HEK293 (cell line): ENCODE data around the gene CHD2.

Experiments
- CTCF ChIA-PET: fragments of 350-600 bp; formaldehyde crosslinking; extraction: SDS; loops from one replicate; lab custom pipeline; 2021; ENCODE audit warnings: antibody characterized with exemption; lab: Yijun Ruan, JAX
- POLR2A ChIA-PET: fragments of 300-600 bp; formaldehyde crosslinking; extraction: SDS; loops from one replicate; lab custom pipeline; 2020; ENCODE audit warnings: antibody characterized with exemption, inconsistent platforms; lab: Yijun Ruan, JAX
- H3K27ac ChIP-seq: fragments of 200-500 bp; sonication (Bioruptor generic); 2 replicates; pipeline ENCODE4 v1.5.1; 2014; ENCODE audit warnings: low read depth, low read length, control low read depth, inconsistent platforms; ENCODE audit errors: extremely low read depth
- H3K36me3 ChIP-seq, 2 experiments: fragments of 200-500 bp in 1 of 2; sonication (Bioruptor generic) in 1 of 2; 1 replicate in 1 of 2; 2 replicates in 1 of 2; pipeline ENCODE4 v1.5.1; 2014 to 2017; ENCODE audit warnings: inconsistent platforms in 2 of 2, low read length in 2 of 2; ENCODE audit not compliant: control insufficient read depth in 2 of 2, insufficient read depth in 1 of 2
- H3K4me1 ChIP-seq: fragments of 200-500 bp; sonication (Bioruptor generic); 2 replicates; pipeline ENCODE4 v1.5.1; 2014; ENCODE audit warnings: mild to moderate bottlenecking, low read length, inconsistent platforms; ENCODE audit not compliant: control insufficient read depth, insufficient read depth
- H3K4me3 ChIP-seq: 2 replicates; pipeline ENCODE4 v1.5.1; 2011; ENCODE audit warnings: low read depth, mild to moderate bottlenecking, control low read depth, low read length, moderate library complexity
- H3K9me3 ChIP-seq: fragments of 200-500 bp; sonication (Bioruptor generic); 2 replicates; pipeline ENCODE4 v1.5.1; 2014; ENCODE audit warnings: low read depth, low read length, inconsistent platforms; ENCODE audit not compliant: control insufficient read depth, insufficient read depth
- BCL11B ChIP-seq: fragments of 450-650 bp; formaldehyde crosslinking; IDR thresholded peaks from 2 replicates; pipeline ENCODE4 v1.5.1; 2016; ENCODE audit warnings: low read depth, missing biosample characterization, missing genetic modification characterization
- FEZF1 ChIP-seq: fragments of 450-650 bp; formaldehyde crosslinking; IDR thresholded peaks from 2 replicates; pipeline ENCODE4 v1.5.1; 2016; ENCODE audit warnings: missing biosample characterization, missing genetic modification characterization
- IKZF3 ChIP-seq: fragments of 450-650 bp; IDR thresholded peaks from 2 replicates; pipeline ENCODE4 v1.5.0; 2018; ENCODE audit warnings: missing biosample characterization, mild to moderate bottlenecking, missing genetic modification characterization, moderate library complexity
- KLF1 ChIP-seq: fragments of 450-650 bp; formaldehyde crosslinking; IDR thresholded peaks from 2 replicates; pipeline ENCODE4 v1.5.1; 2016; ENCODE audit warnings: missing biosample characterization, missing genetic modification characterization
- KLF17 ChIP-seq: fragments of 450-650 bp; formaldehyde crosslinking; IDR thresholded peaks from 2 replicates; pipeline ENCODE4 v1.5.1; 2016; ENCODE audit warnings: missing biosample characterization, missing genetic modification characterization
- OSR2 ChIP-seq: fragments of 450-650 bp; formaldehyde crosslinking; IDR thresholded peaks from 2 replicates; pipeline ENCODE4 v1.5.1; 2016; ENCODE audit warnings: missing biosample characterization, missing genetic modification characterization
- REPIN1 ChIP-seq: fragments of 450-650 bp; formaldehyde crosslinking; IDR thresholded peaks from 2 replicates; pipeline ENCODE4 v1.5.1; 2017; ENCODE audit warnings: missing biosample characterization, missing genetic modification characterization, low read depth
- ZNF132 ChIP-seq: fragments of 450-650 bp; formaldehyde crosslinking; IDR thresholded peaks from 2 replicates; pipeline ENCODE4 v1.5.1; 2017; ENCODE audit warnings: missing biosample characterization, missing genetic modification characterization, borderline replicate concordance
- ZNF239 ChIP-seq: fragments of 450-650 bp; formaldehyde crosslinking; IDR thresholded peaks from 2 replicates; pipeline ENCODE4 v1.5.1; 2016; ENCODE audit warnings: missing biosample characterization, missing genetic modification characterization
- ZNF391 ChIP-seq: fragments of 450-650 bp; formaldehyde crosslinking; IDR thresholded peaks from 2 replicates; pipeline ENCODE4 v1.5.1; 2016; ENCODE audit warnings: low read depth, missing biosample characterization, missing genetic modification characterization, borderline replicate concordance
- ZNF701 ChIP-seq: fragments of 450-650 bp; formaldehyde crosslinking; IDR thresholded peaks from 2 replicates; pipeline ENCODE4 v1.5.1; 2016; ENCODE audit warnings: missing biosample characterization, missing genetic modification characterization
- ZNF830 ChIP-seq: fragments of 450-650 bp; IDR thresholded peaks from 2 replicates; pipeline ENCODE4 v1.5.0; 2018; ENCODE audit warnings: missing biosample characterization, missing genetic modification characterization, low read depth, mild to moderate bottlenecking, moderate library complexity
- TF ChIP-seq, protein P1 (sequence below): fragments of 450-650 bp; formaldehyde crosslinking; IDR thresholded peaks from 2 replicates; pipeline ENCODE4 v1.5.1; 2016; ENCODE audit warnings: missing biosample characterization, missing genetic modification characterization, low read depth
- TF ChIP-seq, protein P2 (sequence below): fragments of 450-650 bp; formaldehyde crosslinking; IDR thresholded peaks from 2 replicates; pipeline ENCODE4 v1.5.1; 2016; ENCODE audit warnings: missing biosample characterization, missing genetic modification characterization
- TF ChIP-seq, protein P3 (sequence below): fragments of 450-650 bp; formaldehyde crosslinking; IDR thresholded peaks from 2 replicates; pipeline ENCODE4 v1.5.1; 2016; ENCODE audit warnings: missing biosample characterization, missing genetic modification characterization

CHD2 gene

GRCh38 chr15:92936138-92936537 lies 36.0 kb downstream of the CHD2 start:
- Histone ChIP-seq H3K36me3 (peaks cover 76 to 78% of the 10 kb centered on the region in 2 experiments), H3K4me1 (peaks cover 19% of the 10 kb centered on the region), H3K4me3 (no peak overlapping the region), H3K9me3 (no peaks in the 10 kb centered on the region)
- ChIA-PET CTCF (interaction anchor here (1.6 to 1.7 kb wide), 2 partner anchors 18 to 139 kb away, joined by 3 to 5 read pairs; no protein-coding TSS in a partner anchor), POLR2A (no interaction called here)
- TF ChIP-seq, protein P1, sequence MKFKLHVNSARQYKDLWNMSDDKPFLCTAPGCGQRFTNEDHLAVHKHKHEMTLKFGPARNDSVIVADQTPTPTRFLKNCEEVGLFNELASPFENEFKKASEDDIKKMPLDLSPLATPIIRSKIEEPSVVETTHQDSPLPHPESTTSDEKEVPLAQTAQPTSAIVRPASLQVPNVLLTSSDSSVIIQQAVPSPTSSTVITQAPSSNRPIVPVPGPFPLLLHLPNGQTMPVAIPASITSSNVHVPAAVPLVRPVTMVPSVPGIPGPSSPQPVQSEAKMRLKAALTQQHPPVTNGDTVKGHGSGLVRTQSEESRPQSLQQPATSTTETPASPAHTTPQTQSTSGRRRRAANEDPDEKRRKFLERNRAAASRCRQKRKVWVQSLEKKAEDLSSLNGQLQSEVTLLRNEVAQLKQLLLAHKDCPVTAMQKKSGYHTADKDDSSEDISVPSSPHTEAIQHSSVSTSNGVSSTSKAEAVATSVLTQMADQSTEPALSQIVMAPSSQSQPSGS (tag by site-specific recombination): peak; percentile 59
- no peak for TF ChIP-seq BCL11B (tag by site-specific recombination)
- TF ChIP-seq, all 188 proteins: peak for 1
- no peak overlapping the region for H3K27ac ChIP-seq

DNA sequence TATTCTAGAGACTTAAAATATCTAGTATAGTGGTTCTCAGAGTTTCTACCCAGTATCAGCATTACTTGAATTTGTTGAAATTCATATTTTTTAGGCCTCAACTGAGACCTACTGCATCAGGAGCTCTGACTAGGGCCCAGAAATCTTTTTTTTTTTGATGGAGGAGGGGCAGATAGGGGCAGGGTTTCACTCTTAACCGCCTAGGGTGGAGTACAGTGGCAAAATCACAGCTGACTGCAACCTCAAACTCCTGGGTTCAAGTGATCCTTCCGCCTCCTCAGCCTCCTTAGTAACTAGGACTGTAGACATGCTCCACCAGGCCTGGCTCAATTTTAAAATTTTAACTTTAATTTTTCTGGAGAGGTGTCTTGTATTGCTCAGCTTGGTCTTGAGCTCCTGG lies 36.6 kb downstream of the CHD2 start:
- CTCF ChIA-PET: interaction anchor here (0.5 to 1.7 kb wide), 3 partner anchors 18 to 1016 kb away, joined by 3 to 5 read pairs (median 4); no protein-coding TSS in a partner anchor
- TF ChIP-seq ZNF830 (tag by site-specific recombination) (no peak), FEZF1 (tag by site-specific recombination) (no peak), ZNF391 (tag by site-specific recombination) (no peak), OSR2 (no peak), ZNF701 (tag by site-specific recombination) (no peak), KLF17 (no peak), IKZF3 (no peak), REPIN1 (tag by site-specific recombination) (no peak), ZNF132 (tag by site-specific recombination) (no peak), KLF1 (tag by site-specific recombination) (no peak), ZNF239 (tag by site-specific recombination) (no peak)
- TF ChIP-seq, protein P2, sequence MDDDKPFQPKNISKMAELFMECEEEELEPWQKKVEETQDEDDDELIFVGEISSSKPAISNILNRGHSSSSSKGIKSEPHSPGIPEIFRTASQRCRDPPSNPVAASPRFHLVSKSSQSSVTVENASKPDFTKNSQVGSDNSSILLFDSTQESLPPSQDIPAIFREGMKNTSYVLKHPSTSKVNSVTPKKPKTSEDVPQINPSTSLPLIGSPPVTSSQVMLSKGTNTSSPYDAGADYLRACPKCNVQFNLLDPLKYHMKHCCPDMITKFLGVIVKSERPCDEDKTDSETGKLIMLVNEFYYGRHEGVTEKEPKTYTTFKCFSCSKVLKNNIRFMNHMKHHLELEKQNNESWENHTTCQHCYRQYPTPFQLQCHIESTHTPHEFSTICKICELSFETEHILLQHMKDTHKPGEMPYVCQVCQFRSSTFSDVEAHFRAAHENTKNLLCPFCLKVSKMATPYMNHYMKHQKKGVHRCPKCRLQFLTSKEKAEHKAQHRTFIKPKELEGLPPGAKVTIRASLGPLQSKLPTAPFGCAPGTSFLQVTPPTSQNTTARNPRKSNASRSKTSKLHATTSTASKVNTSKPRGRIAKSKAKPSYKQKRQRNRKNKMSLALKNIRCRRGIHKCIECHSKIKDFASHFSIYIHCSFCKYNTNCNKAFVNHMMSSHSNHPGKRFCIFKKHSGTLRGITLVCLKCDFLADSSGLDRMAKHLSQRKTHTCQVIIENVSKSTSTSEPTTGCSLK (tag by site-specific recombination): no peak
- TF ChIP-seq, protein P3, sequence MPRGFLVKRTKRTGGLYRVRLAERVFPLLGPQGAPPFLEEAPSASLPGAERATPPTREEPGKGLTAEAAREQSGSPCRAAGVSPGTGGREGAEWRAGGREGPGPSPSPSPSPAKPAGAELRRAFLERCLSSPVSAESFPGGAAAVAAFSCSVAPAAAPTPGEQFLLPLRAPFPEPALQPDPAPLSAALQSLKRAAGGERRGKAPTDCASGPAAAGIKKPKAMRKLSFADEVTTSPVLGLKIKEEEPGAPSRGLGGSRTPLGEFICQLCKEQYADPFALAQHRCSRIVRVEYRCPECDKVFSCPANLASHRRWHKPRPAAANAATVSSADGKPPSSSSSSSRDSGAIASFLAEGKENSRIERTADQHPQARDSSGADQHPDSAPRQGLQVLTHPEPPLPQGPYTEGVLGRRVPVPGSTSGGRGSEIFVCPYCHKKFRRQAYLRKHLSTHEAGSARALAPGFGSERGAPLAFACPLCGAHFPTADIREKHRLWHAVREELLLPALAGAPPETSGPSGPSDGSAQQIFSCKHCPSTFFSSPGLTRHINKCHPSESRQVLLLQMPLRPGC: no peak
- TF ChIP-seq, protein P1 (tag by site-specific recombination): no peak
- TF ChIP-seq, all 188 proteins: peak for 0
- H3K4me1 ChIP-seq: peaks cover 19% of the 10 kb centered on the region
- POLR2A ChIA-PET: interaction anchor here (0.7 kb wide), 1 partner anchor 131 kb away, joined by 3 read pairs; no protein-coding TSS in a partner anchor
- peaks cover 77 to 80% of the 10 kb centered on the region in 2 experiments for H3K36me3 ChIP-seq
- H3K9me3 ChIP-seq: no peaks in the 10 kb centered on the region
- no peak overlapping the region for H3K27ac ChIP-seq
- H3K4me3 ChIP-seq: no peak overlapping the region
